Ecto neural progenitor cell (in vitro differentiated cells): ENCODE measurements around the gene KCNH3.
"Not testable (repeated sequence)": the region's sequence is repeated elsewhere in the genome, so short reads cannot be mapped to it uniquely, and the experiment has no call there.

Experiments used
- DNase-seq: peaks from one replicate; pipeline ENCODE4 v3.0.0-alpha.2; 2018; ENCODE audit warnings: low spot score

Gene KCNH3, protein sequence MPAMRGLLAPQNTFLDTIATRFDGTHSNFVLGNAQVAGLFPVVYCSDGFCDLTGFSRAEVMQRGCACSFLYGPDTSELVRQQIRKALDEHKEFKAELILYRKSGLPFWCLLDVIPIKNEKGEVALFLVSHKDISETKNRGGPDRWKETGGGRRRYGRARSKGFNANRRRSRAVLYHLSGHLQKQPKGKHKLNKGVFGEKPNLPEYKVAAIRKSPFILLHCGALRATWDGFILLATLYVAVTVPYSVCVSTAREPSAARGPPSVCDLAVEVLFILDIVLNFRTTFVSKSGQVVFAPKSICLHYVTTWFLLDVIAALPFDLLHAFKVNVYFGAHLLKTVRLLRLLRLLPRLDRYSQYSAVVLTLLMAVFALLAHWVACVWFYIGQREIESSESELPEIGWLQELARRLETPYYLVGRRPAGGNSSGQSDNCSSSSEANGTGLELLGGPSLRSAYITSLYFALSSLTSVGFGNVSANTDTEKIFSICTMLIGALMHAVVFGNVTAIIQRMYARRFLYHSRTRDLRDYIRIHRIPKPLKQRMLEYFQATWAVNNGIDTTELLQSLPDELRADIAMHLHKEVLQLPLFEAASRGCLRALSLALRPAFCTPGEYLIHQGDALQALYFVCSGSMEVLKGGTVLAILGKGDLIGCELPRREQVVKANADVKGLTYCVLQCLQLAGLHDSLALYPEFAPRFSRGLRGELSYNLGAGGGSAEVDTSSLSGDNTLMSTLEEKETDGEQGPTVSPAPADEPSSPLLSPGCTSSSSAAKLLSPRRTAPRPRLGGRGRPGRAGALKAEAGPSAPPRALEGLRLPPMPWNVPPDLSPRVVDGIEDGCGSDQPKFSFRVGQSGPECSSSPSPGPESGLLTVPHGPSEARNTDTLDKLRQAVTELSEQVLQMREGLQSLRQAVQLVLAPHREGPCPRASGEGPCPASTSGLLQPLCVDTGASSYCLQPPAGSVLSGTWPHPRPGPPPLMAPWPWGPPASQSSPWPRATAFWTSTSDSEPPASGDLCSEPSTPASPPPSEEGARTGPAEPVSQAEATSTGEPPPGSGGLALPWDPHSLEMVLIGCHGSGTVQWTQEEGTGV

DNA sequence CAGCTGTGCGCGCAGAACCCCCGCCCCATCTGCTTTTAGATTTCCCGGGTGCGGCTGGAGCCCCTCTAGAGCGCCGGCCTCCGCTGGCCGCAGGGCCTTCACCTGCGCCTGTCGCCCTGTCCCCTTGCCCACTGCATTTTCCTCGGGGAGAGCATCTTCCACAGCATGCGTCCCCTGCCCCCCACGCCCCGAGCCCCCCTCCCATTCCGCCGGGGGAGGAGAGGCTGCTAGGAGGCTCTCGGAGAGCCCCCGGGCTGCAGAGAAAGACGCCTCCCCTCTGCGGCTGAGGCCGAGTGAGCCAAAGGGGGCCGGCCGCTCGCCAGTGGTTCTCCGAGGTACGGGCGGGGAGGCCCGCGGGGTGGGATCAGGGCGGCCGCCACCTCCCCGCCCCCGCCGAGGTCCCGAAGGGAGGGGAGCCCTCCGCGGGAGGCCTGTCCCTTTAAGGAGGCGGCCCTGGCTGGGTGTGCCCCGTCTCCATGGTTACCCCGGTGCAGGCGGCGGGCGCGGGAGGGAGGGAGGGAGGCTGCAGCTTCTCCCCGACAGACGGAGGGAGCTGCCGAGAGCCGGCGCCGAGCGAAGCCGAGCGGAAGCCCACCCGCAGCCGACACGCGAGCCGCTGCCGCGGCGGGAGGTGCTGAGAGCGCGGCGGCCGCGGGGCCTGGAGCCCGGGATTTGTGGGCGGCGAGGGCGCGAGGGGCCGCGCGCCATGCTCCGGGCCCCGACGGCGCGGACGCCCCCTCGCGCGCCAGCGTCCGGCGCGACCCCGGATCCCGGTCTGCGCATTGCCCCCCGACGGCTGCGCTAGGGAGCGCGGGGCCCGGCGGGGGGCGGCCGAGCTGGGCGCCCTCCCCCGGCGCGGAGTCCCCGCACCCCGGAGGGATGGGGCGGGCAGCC is at the start of gene KCNH3:
Gene KCNH3 (plus strand): TSS at position 521 of the 894 bp plus-strand sequence. CDS start 387 bp downstream, outside the sequence.
- peak; percentile 92 for DNase-seq

DNA sequence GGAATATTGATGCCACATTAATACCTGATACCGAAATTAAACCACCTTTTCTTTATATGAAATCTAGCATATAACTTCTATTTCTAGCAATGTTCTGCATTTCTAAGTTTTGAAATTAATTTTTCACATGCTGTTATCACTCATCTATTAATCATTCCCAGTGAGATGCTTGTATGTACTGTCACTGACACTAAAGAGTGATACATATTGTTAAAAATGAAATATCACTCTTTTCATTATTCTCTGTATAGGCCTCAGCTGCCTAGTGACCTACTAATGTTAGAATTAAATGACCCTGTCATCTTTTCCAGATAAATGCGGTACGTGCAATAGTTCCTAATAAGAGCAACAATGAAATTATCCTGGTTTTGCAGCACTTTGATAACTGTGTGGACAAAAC is 49.7 kb upstream of the KCNH3 start:
- no peak for DNase-seq

DNA sequence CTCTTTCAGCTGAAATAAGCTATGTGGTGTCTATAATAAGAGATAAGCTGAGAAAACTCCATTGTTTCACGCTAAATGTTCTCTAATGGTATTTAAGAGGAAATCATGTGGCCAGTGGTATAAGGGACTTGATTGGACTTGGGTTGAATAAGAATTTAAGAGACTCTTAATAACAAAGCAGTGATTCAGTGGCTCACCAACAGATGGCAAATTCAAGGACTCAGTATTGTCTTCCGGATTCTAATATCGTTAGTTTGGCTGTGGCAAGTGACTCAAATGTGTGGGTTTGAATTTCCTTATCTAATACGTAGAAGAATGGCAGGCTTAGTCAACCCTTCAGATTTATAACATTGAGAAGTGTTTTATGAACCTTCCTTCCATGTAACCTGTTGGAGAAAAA is 49.1 kb upstream of the KCNH3 start:
- DNase-seq: no peak

DNA sequence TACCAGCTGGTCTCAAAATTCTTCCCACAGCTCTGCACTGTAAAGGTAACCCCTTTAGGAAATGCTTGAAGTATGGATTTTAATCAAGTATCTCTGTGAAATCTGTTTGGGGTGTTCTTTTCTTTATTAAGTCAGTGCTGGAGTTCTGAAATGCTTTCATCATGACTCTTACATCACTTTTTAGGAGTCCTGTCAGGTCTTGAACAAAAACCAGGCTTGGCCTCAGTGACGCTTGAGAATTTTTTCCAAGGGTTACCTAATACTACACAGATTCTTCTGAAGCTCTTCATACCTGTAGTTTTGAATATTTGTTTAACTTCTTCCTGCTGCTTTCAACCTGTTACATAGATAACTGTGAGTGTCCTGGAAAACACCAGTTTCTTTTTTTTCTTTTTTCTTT is 47.0 kb upstream of the KCNH3 start:
- DNase-seq: no peak

DNA sequence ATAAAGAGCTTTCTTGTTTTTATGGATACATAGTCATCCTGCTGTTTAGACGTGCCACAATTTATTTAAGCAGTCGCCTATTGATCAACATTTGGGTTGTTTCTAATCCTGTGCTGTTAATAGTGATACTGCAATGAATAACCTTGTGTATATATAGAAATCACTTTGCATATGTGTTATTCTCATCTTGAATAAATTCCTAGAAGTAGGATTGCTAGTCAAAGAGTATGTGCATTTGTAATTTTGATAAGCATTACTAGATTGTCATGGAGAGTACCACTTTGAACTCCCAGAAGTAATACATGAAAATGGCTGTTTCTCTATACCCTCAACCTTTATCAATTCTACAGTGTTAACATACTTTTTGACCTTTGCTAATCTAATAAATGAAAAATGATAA is 44.9 kb upstream of the KCNH3 start:
- no peak for DNase-seq

DNA sequence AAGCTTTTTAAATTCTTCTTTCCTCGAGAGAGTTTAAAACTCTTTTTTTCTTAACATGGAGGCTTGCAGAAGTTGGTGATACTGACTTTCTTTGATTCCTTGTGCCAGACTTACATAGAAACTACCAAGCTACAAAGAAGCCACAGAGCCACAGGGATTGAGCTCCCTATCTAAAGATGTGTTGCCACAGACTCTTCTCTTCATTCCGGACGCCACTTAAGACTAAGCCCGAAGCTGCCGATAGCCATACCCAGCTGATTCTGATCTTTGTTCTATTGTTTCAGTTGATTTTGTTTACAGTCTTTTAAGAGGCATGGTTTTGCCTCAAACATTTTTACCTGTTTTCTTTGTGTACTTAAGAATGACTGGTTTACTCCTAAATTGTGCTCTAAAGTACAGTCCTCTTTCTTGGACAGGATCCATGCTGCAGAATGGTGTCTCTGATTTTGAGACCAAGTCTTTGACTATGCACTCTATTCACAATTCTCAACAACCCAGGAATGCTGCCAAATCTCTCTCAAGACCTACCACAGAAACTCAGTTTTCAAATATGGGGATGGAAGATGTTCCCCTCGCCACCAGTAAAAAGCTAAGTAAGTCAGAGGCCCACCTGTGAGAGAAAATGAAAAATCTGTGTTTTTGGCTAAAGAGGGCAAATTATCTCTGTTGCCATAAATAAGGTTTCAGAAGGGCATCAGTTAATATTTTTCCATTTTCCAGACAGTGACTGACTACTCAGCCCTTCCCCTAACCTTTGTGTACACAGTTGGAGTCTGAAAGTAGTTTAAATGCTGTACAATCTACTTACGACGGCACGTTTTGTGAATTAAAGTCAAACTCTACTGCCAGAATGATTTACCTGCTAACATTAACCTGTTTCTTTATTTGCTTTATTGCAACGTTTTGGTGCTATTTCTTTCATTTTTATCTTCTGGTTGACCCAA is 42.1 kb upstream of the KCNH3 start:
- no peak for DNase-seq

DNA sequence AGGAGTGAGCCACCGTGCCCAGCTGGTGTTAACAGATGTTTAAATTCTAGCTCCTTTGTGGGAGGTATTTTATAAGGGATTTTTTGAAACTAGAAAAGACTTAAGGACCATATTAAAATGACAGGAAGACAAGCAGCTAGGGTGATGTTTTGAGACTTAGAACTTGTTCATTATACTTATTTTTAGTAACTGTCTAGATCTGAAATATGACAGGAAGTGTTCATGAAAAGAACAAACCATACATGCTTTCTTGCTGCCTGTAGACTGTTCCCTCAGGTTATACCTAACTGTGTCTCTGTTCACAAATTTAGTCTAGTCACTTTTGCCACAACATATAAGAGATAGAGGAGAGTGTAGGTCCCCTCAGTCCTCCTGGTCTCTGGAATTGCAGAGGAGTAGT is 36.9 kb upstream of the KCNH3 start:
- no peak for DNase-seq

DNA sequence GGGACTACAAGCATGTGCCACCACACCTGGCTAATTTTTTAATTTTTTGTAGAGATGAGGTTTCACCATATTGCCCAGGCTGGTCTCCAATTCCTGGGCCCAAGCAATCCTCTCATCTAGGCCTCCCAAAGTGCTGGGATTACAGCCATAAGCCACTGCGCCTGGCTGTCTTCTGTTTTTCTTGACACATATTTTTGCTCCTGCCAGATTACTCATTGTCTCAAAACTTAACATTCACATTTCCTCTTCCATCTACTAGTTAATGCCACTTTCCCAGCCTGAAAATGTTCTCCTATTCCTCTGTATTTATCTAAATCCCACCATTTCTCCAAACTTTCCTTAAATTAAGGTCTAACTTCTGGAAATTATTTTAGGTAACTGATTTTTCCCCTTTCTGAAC is 36.2 kb upstream of the KCNH3 start:
- no peak for DNase-seq

DNA sequence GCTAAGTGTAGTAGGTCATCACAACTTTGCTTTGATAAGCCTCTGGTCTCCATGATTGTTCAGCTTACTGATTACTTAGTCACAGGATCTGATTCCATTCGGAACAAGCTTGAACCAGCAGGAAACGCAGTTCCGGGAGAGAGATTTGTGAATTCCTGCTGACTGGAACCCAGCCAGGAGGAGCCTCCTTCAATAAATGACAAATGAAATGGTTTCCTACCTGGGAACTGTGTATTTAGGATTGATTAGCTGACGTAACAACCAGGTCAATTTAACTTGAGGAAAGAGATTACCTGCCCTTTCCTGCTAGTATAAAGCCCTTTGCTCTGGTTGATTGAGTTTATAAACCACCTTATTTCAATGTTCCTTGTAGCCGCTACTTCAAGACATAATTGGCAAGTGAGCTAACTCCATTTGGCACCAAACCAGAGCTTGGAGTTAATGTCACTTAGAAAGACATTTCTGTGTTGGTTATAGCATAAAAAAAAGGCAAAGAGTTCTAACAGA is 35.1 kb upstream of the KCNH3 start:
- no peak for DNase-seq

DNA sequence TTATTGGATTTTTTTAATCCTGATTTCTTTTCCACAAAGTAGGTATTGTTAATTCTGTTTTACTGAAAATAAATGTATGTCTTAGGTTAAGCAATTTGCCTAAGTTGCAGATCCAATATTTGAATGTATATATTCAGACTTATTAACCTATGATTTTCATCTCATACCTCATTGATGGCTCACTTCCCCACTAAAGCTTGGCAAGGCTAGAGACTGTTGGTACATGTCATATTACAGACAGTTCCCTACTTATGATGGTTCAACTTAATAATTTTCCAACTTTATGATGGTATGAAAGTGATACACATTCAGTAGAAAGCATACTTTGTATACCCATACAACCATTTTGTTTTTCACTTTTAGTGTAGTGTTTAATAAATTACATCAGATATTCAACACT is 33.2 kb upstream of the KCNH3 start:
- DNase-seq: no peak

DNA sequence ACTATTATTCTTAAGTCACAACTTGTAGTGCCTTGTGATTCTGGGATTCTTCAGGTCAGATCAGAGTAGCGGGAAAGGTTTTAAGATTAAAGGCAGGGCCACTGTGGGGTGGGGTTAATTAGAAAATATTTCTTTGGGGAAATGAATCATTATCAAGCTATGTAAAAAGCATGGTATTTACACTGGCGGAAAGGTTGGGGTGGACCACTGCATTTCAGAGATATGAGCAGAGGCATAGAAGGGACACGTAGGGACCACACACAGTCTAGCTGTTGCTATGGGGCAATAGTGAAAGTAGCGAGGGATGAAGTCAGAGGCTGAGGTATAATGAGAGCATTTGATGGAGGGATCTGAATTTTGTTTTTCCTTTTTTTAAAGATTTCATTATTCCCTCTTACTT is 31.7 kb upstream of the KCNH3 start:
- no peak for DNase-seq

DNA sequence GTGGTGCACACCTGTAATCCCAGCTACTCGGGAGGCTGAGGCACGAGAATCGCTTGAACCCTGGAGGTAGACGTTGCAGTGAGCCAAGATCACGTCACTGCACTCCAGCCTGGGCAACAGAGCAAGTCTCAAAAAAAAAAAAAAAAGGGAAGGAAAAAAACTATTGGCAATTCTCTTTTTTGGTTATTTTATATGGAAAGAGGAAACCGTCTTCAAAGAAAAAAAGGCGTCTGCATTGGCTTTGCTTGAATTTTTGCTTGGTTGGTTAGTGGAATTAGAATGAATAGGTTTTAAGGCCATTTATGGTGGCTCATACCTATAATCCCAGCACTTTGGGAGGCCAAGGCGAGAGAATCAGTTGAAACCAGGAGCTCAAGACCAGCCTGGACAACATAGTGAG is 29.1 kb upstream of the KCNH3 start:
- DNase-seq: not testable (repeated sequence)

DNA sequence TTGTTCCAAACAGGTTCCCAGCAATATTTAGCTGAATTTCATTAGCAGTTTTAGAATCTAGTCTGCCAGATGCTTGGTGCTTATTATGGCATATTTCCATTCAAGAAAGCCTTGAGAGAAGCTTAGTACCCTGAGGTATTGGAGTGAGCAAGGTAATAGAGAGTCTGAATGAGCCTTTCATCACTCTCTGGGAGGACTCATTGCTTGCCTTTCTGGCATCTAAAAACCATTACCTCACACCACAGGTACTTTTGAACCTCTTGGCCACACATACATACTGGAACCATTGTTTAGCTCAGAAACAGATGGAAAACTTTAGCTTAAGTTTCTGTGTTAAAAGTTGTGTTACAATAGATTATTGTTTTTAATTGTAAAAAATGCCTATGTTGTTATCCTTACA is 27.4 kb upstream of the KCNH3 start:
- DNase-seq: no peak

DNA sequence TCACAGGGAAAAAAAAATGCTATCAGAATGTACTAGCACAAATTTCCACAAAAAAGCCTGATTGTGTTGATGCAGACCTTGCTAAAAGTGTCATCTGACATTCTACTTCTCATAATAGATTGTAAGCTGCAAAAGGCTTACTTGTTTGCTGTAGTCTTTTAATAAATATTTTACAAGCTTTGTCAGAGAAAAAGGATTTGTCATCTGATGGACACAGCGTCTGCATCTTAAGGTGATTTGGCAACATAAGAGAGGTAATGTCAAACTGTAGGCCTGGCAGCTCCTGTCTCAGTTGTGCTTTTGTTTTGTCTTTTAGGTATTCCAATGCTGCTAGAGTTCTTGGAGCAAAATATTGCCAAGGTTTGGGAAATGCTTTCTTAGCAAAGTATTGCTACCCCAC is 26.3 kb upstream of the KCNH3 start:
- DNase-seq: no peak

DNA sequence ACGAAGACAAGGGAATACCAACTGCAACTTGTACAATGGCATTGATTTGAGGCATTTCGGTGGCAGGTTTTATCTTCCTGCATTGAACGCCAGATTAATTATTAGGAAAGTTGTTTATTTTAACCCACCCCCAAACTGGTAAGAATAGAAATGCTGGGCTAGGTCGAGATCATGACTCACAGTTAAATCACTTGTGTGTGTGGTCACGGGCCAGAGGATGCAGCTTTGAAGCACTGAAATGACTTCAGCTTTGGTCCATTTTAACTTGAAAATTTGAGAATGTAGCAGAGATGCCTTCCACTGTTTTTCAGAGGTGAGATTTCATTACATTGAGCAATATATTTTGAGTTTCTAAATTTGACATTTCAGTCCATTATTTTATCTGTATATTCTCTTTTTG is 23.6 kb upstream of the KCNH3 start:
- no peak for DNase-seq

DNA sequence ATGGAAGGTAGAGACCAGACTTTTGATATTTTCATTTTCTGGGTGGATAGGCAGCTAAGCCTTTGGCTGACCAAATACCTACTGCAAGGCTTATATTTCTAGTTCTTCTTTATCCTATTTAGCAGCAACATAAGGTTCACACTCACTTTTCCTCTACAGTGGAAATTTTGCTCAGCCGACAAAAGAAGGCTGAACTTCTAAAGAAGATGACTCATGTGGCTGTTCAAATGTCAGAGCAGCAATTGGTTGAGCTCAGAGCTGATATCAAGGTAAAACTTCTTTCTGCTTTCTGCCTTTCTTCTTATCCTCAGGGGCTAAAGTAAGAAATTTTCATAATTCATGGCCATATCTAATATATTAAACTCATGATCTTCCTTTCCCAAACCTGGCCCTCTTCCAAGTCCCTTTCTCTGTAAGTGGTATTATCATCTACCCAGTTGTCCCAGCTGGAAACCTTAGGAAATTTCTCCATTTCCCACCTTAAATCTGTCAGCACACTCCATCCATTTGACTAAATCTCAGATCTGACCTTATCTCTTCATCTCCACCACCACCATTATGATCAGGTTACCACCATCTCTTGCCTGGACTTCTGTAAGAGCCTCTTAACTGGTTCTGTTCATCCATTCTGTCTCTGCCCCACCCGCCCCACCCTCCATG is 19.8 kb upstream of the KCNH3 start:
- no peak for DNase-seq

DNA sequence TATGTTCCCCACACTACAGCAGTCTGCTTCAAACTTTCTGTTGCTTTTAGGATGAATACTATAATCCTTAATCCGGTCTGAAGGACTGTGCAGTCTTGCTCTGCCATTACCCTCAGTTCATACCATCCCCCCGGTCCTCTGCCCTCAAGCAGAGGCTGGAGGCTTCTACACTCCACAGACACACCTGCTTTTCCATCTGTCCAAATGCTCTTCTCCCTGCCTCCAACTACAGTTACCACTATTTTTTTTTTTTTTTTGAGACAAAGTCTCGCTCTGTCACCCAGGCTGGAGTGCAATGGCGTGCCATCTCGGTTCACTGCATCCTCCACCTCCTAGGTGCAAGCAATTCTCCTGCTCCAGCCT is 19.3 kb upstream of the KCNH3 start:
- no peak for DNase-seq

DNA sequence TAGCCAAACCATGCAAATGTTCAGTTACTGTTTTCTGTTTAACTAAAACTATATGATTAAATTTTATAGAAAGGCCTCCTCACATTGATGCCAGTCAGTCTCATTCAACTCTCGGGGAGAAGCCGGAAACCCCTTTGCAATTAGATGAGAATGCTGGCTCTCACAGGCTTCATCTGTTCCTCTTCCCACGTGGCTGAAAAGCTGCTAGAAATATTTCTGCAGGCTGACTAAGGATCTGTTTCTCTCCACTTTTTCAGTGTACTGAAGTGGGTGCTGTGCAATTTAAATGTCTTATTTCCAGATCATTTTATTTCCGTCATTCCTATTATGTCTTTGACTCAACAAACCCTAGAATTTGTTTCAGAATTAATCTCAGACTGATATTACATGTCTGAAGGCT is 17.4 kb upstream of the KCNH3 start:
- DNase-seq: no peak

DNA sequence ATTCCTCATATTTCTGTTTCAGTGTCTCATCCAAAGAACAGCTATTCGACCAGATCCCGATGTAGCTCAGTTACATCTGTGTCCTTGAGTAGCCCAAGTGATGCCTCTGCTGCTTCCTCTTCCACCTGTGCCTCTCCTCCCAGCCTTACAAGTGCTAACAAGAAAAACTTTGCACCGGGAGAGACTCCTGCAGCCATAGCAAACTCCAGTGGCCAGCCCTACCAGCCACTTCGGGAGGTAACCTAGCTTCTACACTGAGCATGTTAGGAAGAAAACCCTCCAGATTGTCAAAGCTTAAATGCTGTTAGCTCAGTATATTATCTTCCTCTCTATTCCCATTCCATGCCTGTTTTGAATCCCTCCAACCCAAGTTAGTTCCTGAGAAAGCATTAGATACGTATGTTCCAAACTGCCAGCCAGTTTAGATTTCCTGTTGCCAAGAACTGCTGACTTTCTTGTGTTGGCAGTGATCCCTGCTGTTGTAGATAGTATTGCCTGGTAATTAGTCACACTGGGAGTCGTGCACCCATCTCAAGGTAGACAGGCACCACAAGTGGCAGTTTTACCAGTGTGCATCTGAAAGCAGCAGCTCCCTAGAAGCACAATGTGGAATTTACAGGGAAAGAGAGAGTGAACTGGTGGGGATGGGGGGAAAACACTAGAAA is 14.0 kb upstream of the KCNH3 start:
- DNase-seq: no peak
